MCF 10A (cell line): Measurements from ENCODE around the gene PRPH2. TPM values are rescaled to one million over a fixed set of nuclear protein-coding genes. Genes with fewer than 3 reads are reported as not detected.

ENCODE experiments used
- BruUV-seq: library from RNA; stranded (reverse); fragments of 400-500 nt; replicated peaks from 2 replicates; lab custom pipeline; 2021; lab: Mats Ljungman, UMichigan
- CTCF ChIA-PET: fragments of 300-600 bp; sonication (Branson Sonifier 250); formaldehyde crosslinking; extraction: SDS; loops from one replicate; lab custom pipeline; 2021; ENCODE audit warnings: antibody characterized with exemption, inconsistent platforms; lab: Yijun Ruan, JAX
- POLR2A ChIA-PET: fragments of 300-600, 350-650 bp; sonication (Branson Sonifier 250); formaldehyde crosslinking; extraction: SDS; loops from one replicate; lab custom pipeline; 2020; ENCODE audit warnings: antibody characterized with exemption, inconsistent platforms; lab: Yijun Ruan, JAX
- DNase-seq: peaks from one replicate; pipeline ENCODE4 v3.0.0-alpha.2; 2018; ENCODE audit not compliant: unreplicated experiment
- H3K27ac Mint-ChIP-seq: one replicate; pipeline ENCODE4 v1.8.0; 2022; ENCODE audit warnings: mild to moderate bottlenecking, low read depth, mixed read lengths; ENCODE audit not compliant: unreplicated experiment
- H3K27me3 Mint-ChIP-seq: one replicate; pipeline ENCODE4 v1.8.0; 2022; ENCODE audit warnings: mixed read lengths; ENCODE audit not compliant: insufficient read depth, unreplicated experiment
- H3K36me3 Mint-ChIP-seq: one replicate; pipeline ENCODE4 v1.8.0; 2022; ENCODE audit warnings: mild to moderate bottlenecking, moderate library complexity, mixed read lengths; ENCODE audit not compliant: insufficient read depth, unreplicated experiment
- H3K4me1 Mint-ChIP-seq: one replicate; pipeline ENCODE4 v1.8.0; 2022; ENCODE audit warnings: mixed read lengths; ENCODE audit not compliant: insufficient read depth, unreplicated experiment
- H3K4me3 Mint-ChIP-seq: one replicate; pipeline ENCODE4 v1.8.0; 2022; ENCODE audit warnings: mild to moderate bottlenecking, moderate library complexity, mixed read lengths; ENCODE audit not compliant: unreplicated experiment
- H3K9me3 Mint-ChIP-seq: one replicate; pipeline ENCODE4 v1.8.0; 2022; ENCODE audit warnings: mixed read lengths; ENCODE audit not compliant: unreplicated experiment
- intact Hi-C: fragments of 100-400 bp; cut with micrococcal nuclease; formaldehyde crosslinking; loops from 2 replicates; pipeline ENCODE4 v1.14.1; 2022
- total RNA-seq: library from RNA; stranded (reverse); gene quantifications from 2 replicates; pipeline ENCODE4 v1.2.3, GENCODE V29; 2022
- TF ChIP-seq, protein P1 (sequence below): fragments of 200-600 bp; IDR thresholded peaks from one replicate; pipeline ENCODE4 v1.8.0; 2022; ENCODE audit warnings: antibody characterized with exemption, mild to moderate bottlenecking; ENCODE audit not compliant: unreplicated experiment

PRPH2 gene
- total RNA-seq, 1 experiment from 2014 or later = not detected

DNA sequence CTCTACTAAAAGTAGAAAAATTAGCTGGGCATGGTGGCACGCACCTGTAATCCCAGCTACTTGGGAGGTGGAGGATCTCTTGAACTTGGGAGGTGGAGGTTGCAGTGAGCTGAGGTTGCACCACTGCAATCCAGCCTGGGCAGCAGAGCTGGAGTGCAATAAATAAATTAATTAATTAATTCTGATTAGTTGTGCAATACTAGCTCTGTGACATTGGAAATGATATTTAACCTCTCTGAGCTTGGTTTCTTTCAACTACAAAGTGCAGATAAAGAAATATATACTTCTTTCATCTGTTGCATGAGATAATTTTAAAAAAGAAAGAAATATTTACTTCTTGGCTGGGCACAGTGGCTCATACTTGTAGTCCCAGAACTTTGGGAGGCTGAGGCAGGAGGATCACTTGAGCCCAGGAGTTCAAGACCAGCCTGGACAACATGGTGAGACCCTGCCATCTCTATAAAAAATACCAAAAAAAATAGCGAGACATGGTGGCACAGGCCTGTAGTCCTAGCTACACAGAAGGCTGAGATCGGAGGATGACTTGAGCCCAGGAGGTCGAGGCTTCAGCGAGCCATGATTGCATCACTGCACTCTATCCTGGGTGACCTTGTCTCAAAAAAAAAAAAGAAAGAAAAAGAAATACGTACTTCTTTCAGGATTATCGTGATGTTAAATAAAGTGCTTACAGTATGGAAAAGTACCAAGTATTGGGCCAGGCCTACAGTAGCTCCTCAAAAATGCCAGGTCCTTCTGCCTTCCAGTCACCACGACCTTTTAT, 39.1 kb upstream of the PRPH2 start:
- POLR2A ChIA-PET = interaction anchor here (0.9 to 2.5 kb wide), 4 partner anchors 13 to 20 kb away, joined by 3 to 10 read pairs (median 4); partner anchors contain the start of gene BICRAL
- Mint-ChIP-seq H3K27ac (no peak overlapping the region), H3K4me3 (no peak overlapping the region), H3K27me3 (no peaks in the 10 kb centered on the region), H3K4me1 (peaks cover 7% of the 10 kb centered on the region), H3K36me3 (peaks cover 12% of the 10 kb centered on the region), H3K9me3 (no peaks in the 10 kb centered on the region)
- intact Hi-C loops = no loop called here
- TF ChIP-seq, protein P1, sequence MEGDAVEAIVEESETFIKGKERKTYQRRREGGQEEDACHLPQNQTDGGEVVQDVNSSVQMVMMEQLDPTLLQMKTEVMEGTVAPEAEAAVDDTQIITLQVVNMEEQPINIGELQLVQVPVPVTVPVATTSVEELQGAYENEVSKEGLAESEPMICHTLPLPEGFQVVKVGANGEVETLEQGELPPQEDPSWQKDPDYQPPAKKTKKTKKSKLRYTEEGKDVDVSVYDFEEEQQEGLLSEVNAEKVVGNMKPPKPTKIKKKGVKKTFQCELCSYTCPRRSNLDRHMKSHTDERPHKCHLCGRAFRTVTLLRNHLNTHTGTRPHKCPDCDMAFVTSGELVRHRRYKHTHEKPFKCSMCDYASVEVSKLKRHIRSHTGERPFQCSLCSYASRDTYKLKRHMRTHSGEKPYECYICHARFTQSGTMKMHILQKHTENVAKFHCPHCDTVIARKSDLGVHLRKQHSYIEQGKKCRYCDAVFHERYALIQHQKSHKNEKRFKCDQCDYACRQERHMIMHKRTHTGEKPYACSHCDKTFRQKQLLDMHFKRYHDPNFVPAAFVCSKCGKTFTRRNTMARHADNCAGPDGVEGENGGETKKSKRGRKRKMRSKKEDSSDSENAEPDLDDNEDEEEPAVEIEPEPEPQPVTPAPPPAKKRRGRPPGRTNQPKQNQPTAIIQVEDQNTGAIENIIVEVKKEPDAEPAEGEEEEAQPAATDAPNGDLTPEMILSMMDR = no peak
- BruUV-seq = no TSS peak
- CTCF ChIA-PET = interaction anchor here (0.5 to 1.2 kb wide), 4 partner anchors 13 to 1901 kb away, joined by 3 to 6 read pairs (median 4); partner anchors contain the start of gene CUL9
- no peak for DNase-seq

DNA sequence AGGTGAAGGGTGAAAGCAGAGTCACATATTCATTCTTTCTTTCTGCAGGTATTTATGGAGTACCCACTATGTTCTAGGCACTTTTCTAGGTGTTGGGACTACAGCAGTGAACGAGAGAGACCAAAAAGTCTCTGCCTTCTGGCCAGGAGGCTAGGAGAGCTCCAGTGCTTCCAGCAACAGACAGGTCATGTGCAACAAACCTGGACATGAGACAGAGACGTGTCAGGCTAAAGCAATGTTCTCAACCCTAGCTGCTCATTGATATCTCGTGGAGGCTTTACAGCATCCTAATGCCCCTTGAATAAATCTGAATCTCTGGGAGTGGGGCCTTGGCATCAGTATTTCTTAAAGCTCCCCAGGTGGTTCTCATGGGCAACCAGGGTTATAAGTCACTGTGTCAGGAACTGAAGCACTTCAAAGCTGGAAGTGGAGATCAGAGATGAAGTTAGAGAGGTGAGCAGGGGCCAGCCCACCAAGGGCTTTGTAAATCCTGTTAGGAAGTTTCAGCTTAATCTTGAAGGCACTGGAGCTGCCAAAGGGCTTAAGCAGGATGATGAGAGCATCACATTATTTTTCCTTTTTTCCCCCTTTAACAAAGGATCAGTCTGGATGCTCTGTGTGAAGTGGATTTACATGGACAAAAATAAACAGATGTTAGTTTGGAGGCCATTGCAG, 36.5 kb upstream of the PRPH2 start:
- ChIA-PET CTCF (no interaction called here), POLR2A (interaction anchor here (2.0 kb wide), 1 partner anchor 12 kb away, joined by 5 read pairs; the partner anchor contains the start of gene TBCC)
- H3K27me3 Mint-ChIP-seq = no peaks in the 10 kb centered on the region
- H3K4me3 Mint-ChIP-seq = no peak overlapping the region
- TF ChIP-seq, protein P1 = no peak
- no peaks in the 10 kb centered on the region for H3K9me3 Mint-ChIP-seq
- no TSS peak for BruUV-seq
- H3K4me1 Mint-ChIP-seq = no peaks in the 10 kb centered on the region
- H3K36me3 Mint-ChIP-seq = peaks cover 12% of the 10 kb centered on the region
- H3K27ac Mint-ChIP-seq = no peak overlapping the region
- intact Hi-C loops = no loop called here
- no peak for DNase-seq

- Mint-ChIP-seq H3K36me3 (peaks cover 17% of the 10 kb centered on the region), H3K27me3 (no peaks in the 10 kb centered on the region), H3K4me3 (no peak overlapping the region), H3K9me3 (no peaks in the 10 kb centered on the region), H3K4me1 (no peaks in the 10 kb centered on the region), H3K27ac (no peak overlapping the region)
- ChIA-PET CTCF (interaction anchor here (0.8 kb wide), 1 partner anchor 13 kb away, joined by 3 read pairs; no protein-coding TSS in a partner anchor), POLR2A (interaction anchor here (0.7 kb wide), 1 partner anchor 11 kb away, joined by 3 read pairs; the partner anchor contains the start of gene TBCC)
- TF ChIP-seq, protein P1 = no peak
- no TSS peak for BruUV-seq
- intact Hi-C loops = no loop called here
- DNase-seq = no peak
Observed at GRCh38 chr6:42756722-42757121, 34.3 kb upstream of the PRPH2 start.

DNA sequence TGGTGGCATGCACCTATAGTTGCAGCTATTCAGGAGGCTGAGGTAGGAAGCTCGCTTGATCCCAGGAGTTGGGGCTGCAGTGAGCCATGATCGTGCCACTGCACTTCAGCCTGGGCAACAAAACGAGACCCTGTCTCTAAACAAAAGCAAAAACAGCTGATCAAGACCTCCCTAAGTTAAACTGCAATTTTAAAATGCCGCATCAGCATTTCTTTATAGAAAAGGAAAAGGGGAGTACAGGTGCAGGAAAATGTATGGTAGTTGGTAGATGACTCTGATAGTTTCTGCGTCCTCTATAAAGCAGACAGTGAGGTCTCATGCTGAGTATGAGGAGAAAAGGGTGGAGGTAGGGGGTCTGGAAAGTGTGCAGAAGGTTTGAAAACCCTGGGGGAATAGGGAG, 32.4 kb upstream of the PRPH2 start:
- intact Hi-C loops = no loop called here
- CTCF ChIA-PET = interaction anchor here (1.2 kb wide), 1 partner anchor 12 kb away, joined by 3 read pairs; no protein-coding TSS in a partner anchor
- TF ChIP-seq, protein P1 = no peak
- Mint-ChIP-seq H3K4me1 (no peaks in the 10 kb centered on the region), H3K27ac (peak overlapping the region; percentile 58), H3K27me3 (no peaks in the 10 kb centered on the region), H3K9me3 (no peaks in the 10 kb centered on the region), H3K4me3 (no peak overlapping the region), H3K36me3 (peaks cover 12% of the 10 kb centered on the region)
- POLR2A ChIA-PET = interaction anchor here (0.9 to 1.5 kb wide), 3 partner anchors 9 to 125 kb away, joined by 3 to 4 read pairs (median 3); partner anchors contain the start of genes BICRAL, RPL7L1 and TBCC
- no TSS peak for BruUV-seq
- no peak for DNase-seq
